22Rv1 (cell line): ENCODE data around the gene DMXL2.

ENCODE experiments used
- H3K27ac ChIP-seq: fragments of 450-650 bp; 2 replicates; pipeline ENCODE4 v1.5.1; 2017
- ZFX ChIP-seq: fragments of 450-650 bp; IDR thresholded peaks from 2 replicates; pipeline ENCODE4 v1.6.1; 2017; ENCODE audit warnings: antibody characterized with exemption, borderline replicate concordance
- TF ChIP-seq, protein P1 (sequence below): fragments of 450-650 bp; IDR thresholded peaks from 2 replicates; pipeline ENCODE4 v1.5.1; 2017; ENCODE audit warnings: mild to moderate bottlenecking

DMXL2 gene

DNA sequence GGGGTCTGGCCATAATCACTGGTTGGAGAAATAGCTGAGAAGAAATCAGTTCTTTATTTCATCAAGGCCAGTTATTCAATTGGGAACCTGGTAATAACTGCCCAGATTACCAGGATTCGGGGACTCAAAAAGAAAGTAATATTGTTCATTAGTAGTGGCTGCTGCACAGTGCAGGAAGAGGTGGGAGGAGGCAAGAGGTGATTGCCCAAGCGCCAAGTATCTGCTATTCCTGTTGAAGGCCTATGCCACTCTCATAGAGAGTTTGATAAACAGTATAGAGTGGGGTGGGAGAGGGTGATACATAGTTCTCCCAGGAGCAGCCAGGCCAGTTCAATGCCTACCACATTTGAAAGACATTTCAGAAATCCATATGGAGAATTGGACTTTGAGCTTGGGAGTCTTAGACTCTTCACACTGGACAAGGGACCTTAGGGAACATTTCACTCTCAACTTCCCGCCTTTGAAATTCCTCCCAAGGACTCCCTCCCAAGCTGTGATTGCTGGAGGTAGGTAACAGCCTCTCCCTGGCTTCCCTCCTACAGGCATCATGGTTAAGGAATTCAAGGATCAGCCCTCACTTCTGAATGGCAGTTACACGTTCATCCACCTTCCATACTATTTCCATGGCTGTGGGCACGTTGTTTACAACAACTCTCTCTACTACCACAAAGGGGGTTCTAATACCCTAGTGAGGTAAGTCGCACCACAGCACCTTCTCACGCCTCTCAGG is 221.4 kb downstream of the DMXL2 start:
- TF ChIP-seq, protein P1, sequence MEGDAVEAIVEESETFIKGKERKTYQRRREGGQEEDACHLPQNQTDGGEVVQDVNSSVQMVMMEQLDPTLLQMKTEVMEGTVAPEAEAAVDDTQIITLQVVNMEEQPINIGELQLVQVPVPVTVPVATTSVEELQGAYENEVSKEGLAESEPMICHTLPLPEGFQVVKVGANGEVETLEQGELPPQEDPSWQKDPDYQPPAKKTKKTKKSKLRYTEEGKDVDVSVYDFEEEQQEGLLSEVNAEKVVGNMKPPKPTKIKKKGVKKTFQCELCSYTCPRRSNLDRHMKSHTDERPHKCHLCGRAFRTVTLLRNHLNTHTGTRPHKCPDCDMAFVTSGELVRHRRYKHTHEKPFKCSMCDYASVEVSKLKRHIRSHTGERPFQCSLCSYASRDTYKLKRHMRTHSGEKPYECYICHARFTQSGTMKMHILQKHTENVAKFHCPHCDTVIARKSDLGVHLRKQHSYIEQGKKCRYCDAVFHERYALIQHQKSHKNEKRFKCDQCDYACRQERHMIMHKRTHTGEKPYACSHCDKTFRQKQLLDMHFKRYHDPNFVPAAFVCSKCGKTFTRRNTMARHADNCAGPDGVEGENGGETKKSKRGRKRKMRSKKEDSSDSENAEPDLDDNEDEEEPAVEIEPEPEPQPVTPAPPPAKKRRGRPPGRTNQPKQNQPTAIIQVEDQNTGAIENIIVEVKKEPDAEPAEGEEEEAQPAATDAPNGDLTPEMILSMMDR, result no peak
- no peak for TF ChIP-seq ZFX
- H3K27ac ChIP-seq, result no peak overlapping the region

DNA sequence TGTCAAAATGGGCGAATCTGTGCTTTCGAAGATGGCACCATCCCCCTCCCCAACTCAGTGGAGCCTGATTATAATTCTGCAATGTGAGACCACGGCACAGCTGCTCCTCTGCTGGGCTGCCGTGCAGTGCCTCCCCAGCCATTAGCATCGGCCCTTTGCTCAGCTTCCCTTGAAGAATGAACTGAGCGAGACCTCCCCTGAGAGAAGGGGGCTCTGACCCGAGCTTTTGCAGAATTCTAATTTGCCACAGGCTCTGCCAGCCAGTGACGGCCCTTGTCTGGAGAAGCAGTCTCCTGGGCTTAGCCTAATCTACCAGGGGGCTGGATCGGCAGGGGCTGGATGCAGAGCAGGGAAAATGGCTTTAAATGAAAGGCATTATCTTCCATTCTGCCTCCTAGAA is 223.9 kb downstream of the DMXL2 start:
- no peak for TF ChIP-seq ZFX
- TF ChIP-seq, protein P1, result no peak

More for the DNA sequence above, 223.9 kb downstream of the DMXL2 start:
- H3K27ac ChIP-seq, result no peak overlapping the region
